HTR-8/SVneo (cell line): ENCODE results near the gene SRM.
"Not testable (repeated sequence)": the region's sequence is repeated elsewhere in the genome, so short reads cannot be mapped to it uniquely, and the experiment has no call there.

Experiments
- DNase-seq: peaks from one replicate; pipeline ENCODE4 v3.0.0; 2011; ENCODE audit warnings: low spot score, mixed read lengths; ENCODE audit not compliant: insufficient read length
- FAIRE-seq: peaks from 2 replicates; lab custom pipeline; 2011; peaks lifted over from hg19 to GRCh38; lab: Jason Lieb, UNC

The SRM gene

GRCh38 chr1:11067716-11068599 is 8.1 kb upstream of the SRM start:
- no peak for DNase-seq
- FAIRE-seq, result no peak

GRCh38 chr1:11065796-11066195 is 6.0 kb upstream of the SRM start:
- no peak for FAIRE-seq

GRCh38 chr1:11064942-11065341 is 5.1 kb upstream of the SRM start:
- DNase-seq (no peak), FAIRE-seq (no peak)

More at GRCh38 chr1:11065796-11066195, 6.0 kb upstream of the SRM start:
- DNase-seq, result no peak

GRCh38 chr1:11063937-11064537 is 4.2 kb upstream of the SRM start:
- DNase-seq, FAIRE-seq: not testable (repeated sequence)

- no peak for DNase-seq
- FAIRE-seq, result no peak
These were observed 3.2 kb upstream of the SRM start for GRCh38 chr1:11062965-11063401.

GRCh38 chr1:11061652-11062365 is 2.0 kb upstream of the SRM start:
- DNase-seq, result no peak
- no peak for FAIRE-seq

- FAIRE-seq, result no peak
These were observed 457 bp downstream of the SRM start for GRCh38 chr1:11059155-11059967.

GRCh38 chr1:11058595-11059154 is 1.1 kb downstream of the SRM start:
- DNase-seq (no peak), FAIRE-seq (no peak)

More at GRCh38 chr1:11059155-11059967, 457 bp downstream of the SRM start:
- DNase-seq, result no peak

GRCh38 chr1:11058026-11058425 is 1.8 kb downstream of the SRM start:
- no peak for DNase-seq
- FAIRE-seq, result no peak

GRCh38 chr1:11057477-11057876 is 2.3 kb downstream of the SRM start:
- FAIRE-seq (no peak), DNase-seq (no peak)

GRCh38 chr1:11056504-11056903 is 3.3 kb downstream of the SRM start:
- DNase-seq, result no peak
- no peak for FAIRE-seq

GRCh38 chr1:11055676-11056075 is 4.1 kb downstream of the SRM start:
- FAIRE-seq, result no peak
- DNase-seq, result no peak

GRCh38 chr1:11054666-11055065 is 5.2 kb downstream of the SRM start:
- no peak for FAIRE-seq

GRCh38 chr1:11054181-11054580 is 5.6 kb downstream of the SRM start:
- no peak for DNase-seq
- no peak for FAIRE-seq

More at GRCh38 chr1:11054666-11055065, 5.2 kb downstream of the SRM start:
- DNase-seq, result no peak

GRCh38 chr1:11053758-11054137 is 6.1 kb downstream of the SRM start:
- DNase-seq (no peak), FAIRE-seq (no peak)

GRCh38 chr1:11052839-11053757 is 6.7 kb downstream of the SRM start:
- DNase-seq (no peak), FAIRE-seq (no peak)

- no peak for FAIRE-seq
These were observed 7.9 kb downstream of the SRM start for GRCh38 chr1:11051781-11052511.

GRCh38 chr1:11051121-11051520 is 8.7 kb downstream of the SRM start:
- DNase-seq, FAIRE-seq: not testable (repeated sequence)

More at GRCh38 chr1:11051781-11052511, 7.9 kb downstream of the SRM start:
- DNase-seq, result no peak
